Adrenal gland (tissue), 12 donors: ENCODE data around the gene PIM3. TPM values are rescaled to one million over a fixed set of nuclear protein-coding genes. Genes with fewer than 3 reads are reported as not detected.

ENCODE experiments used
- DNase-seq, 7 donors: peaks; one replicate each; pipeline ENCODE4 v3.0.0-alpha.2; 2019 to 2020
- H3K27ac ChIP-seq, 5 donors: fragments of 200-600 bp; sonication (generic) in 4 of 5; 1 replicate in 3 of 5; 2 replicates in 2 of 5; pipeline versions ENCODE4 v1.5.1 to v1.8.0; 2016 to 2020; ENCODE audit warnings: mild to moderate bottlenecking in 1 of 5
- H3K27me3 ChIP-seq: fragments of 200-600 bp; 2 replicates; pipeline ENCODE4 v1.8.0; 2021
- H3K36me3 ChIP-seq, 2 donors: fragments of 200-600 bp; replicated peaks in 1 of 2; 1 replicate in 1 of 2; 2 replicates in 1 of 2; pipeline versions ENCODE4 v1.5.1 to v1.8.0; 2018 to 2022
- H3K4me1 ChIP-seq, 2 donors: fragments of 200-600 bp; replicated peaks in 1 of 2; 1 replicate in 1 of 2; 2 replicates in 1 of 2; pipeline versions ENCODE4 v1.5.1 to v1.8.0; 2018 to 2021
- H3K4me3 ChIP-seq, 4 donors: fragments of 200-600 bp; sonication (generic) in 3 of 4; one replicate each; pipeline ENCODE4 v1.5.1; 2016 to 2018
- H3K9me3 ChIP-seq, 3 donors: fragments of 200-600 bp; sonication (generic) in 1 of 3; replicated peaks in 1 of 3; 1 replicate in 2 of 3; 2 replicates in 1 of 3; pipeline versions ENCODE4 v1.5.1 to v1.8.0; 2016 to 2021
- CTCF ChIP-seq, 6 experiments: fragments of 450-650 bp in 4 of 6; fragments of 200-600 bp in 2 of 6; sonication (generic) in 1 of 6; IDR thresholded peaks; 1 replicate in 5 of 6; 2 replicates in 1 of 6; pipeline versions ENCODE4 v1.5.1 to v1.8.0; 2016 to 2021; ENCODE audit warnings: antibody characterized with exemption in 6 of 6, mild to moderate bottlenecking in 2 of 6, moderate library complexity in 1 of 6
- POLR2A ChIP-seq, 2 donors: fragments of 450-650 bp; IDR thresholded peaks; one replicate each; pipeline ENCODE4 v1.6.1; 2017; ENCODE audit warnings: antibody characterized with exemption in 2 of 2, mild to moderate bottlenecking in 2 of 2, moderate library complexity in 1 of 2
- WGBS, 4 donors: extraction: QIAGEN DNeasy Blood & Tissue Kit in 2 of 4; methylation state at CpG; one replicate each; pipeline versions ENCODE4 v1.1.5 to v1.1.7; 2013 to 2017; 5-methylcytosine and 5-hydroxymethylcytosine counted together
- intact Hi-C, 2 donors: fragments of 100-400 bp; cut with DNase I; formaldehyde crosslinking; loops; one replicate each; pipeline versions ENCODE4 v1.14.1 to v1.15.0; 2022 to 2023
- polyA plus RNA-seq, 3 donors: library from polyadenylated mRNA; stranded (reverse); fragments of 200-250 nt in 2 of 3; fragments of 350-450 nt in 1 of 3; fragmentation: Illumina TruSeq in 1 of 3; extraction: RNeasy Lipid Tissue Mini Kit (QIAGEN cat#74804) in 1 of 3; gene quantifications; one replicate each; pipeline ENCODE4 v1.2.3, GENCODE V29; 2013 to 2014
- total RNA-seq, 9 donors: library from RNA; depleted of rRNA in 4 of 9; stranded (reverse); fragments of >200 nt in 4 of 9; fragments of 120-200 nt in 1 of 9; fragmentation: NEBNext Ultra II Directional in 1 of 9; extraction: Animal tissue kit (Norgen Biotek cat#: 25700) in 1 of 9; gene quantifications; one replicate each; pipeline versions ENCODE4 v1.1.0 to v1.2.4, GENCODE V29; 2013 to 2023
- donor health status: healthy with polysubstance abuse.
- donor health status: Bipolar disorder and iron deficiency.
- donor health status: DM: yes; HTN: yes; CAD: no.
- donor health status: DM: no; HTN: no; CAD: no.
- donor health status: DM: no; HTN: no; CAD: no.
- donor health status: DM: yes; HTN: yes; CAD: no.

Gene PIM3
- total and polyA plus RNA-seq, 12 donors = 7.2 to 99.2 (median 51.7) TPM

- TF ChIP-seq CTCF (IDR thresholded peaks at IDR 0.05) = no peak
- no peak for TF ChIP-seq POLR2A (IDR thresholded peaks at IDR 0.05)
- Histone ChIP-seq H3K9me3 (no peaks in the 10 kb centered on the region), H3K27me3 (no peaks in the 10 kb centered on the region), H3K36me3 (no peaks in the 10 kb centered on the region), H3K4me1 (peaks cover 22 to 38% of the 10 kb centered on the region in 2 donors), H3K27ac (peak overlapping the region in 4 of 5 donors; percentile 29 to 98 (median 76)), H3K4me3 (no peak overlapping the region)
- 80 to 92% (median 83%) methylated on average over 23 to 27 of the region's 27 CpGs for WGBS, 4 donors
- DNase-seq = peak in 5 of 7 donors; percentile 47 to 73 (median 50)
- intact Hi-C loops = loop anchor here in 1 of 2 donors (10.0 kb wide), 1 partner anchor 47 kb away; no protein-coding TSS in a partner anchor
These were observed 22.6 kb upstream of the PIM3 start for GRCh38 chr22:49937758-49938564.

- H3K36me3 ChIP-seq = no peaks in the 10 kb centered on the region
- H3K4me3 ChIP-seq = no peak overlapping the region
- peak overlapping the region in 3 of 5 donors; percentile 56 to 98 (median 95) for H3K27ac ChIP-seq
- peaks cover 19 to 31% of the 10 kb centered on the region in 2 donors for H3K4me1 ChIP-seq
- H3K27me3 ChIP-seq = no peaks in the 10 kb centered on the region
- no peaks in the 10 kb centered on the region for H3K9me3 ChIP-seq
- WGBS, 4 donors = 79 to 84% (median 82%) methylated on average over 15 to 19 of the region's 19 CpGs; no CpG with 5 or more reads in 1 of the 4 donors
- intact Hi-C loops = loop anchor here in 1 of 2 donors (10.0 kb wide), 1 partner anchor 46 kb away; no protein-coding TSS in a partner anchor
- TF ChIP-seq CTCF (IDR thresholded peaks at IDR 0.05) (no peak), POLR2A (IDR thresholded peaks at IDR 0.05) (no peak)
- DNase-seq = no peak
These were observed 21.9 kb upstream of the PIM3 start for GRCh38 chr22:49938565-49939136.

GRCh38 chr22:49941507-49942316 lies 18.9 kb upstream of the PIM3 start:
- WGBS, 4 donors = 92 to 97% (median 93%) methylated on average over 10 to 17 of the region's 17 CpGs
- H3K27ac ChIP-seq = no peak overlapping the region
- intact Hi-C loops = no loop called here
- no peak overlapping the region for H3K4me3 ChIP-seq
- H3K9me3 ChIP-seq = no peaks in the 10 kb centered on the region
- no peaks in the 10 kb centered on the region for H3K27me3 ChIP-seq
- no peaks in the 10 kb centered on the region for H3K36me3 ChIP-seq
- peaks cover 0 to 11% of the 10 kb centered on the region in 2 donors for H3K4me1 ChIP-seq
- DNase-seq = no peak
- TF ChIP-seq POLR2A (IDR thresholded peaks at IDR 0.05) (no peak), CTCF (IDR thresholded peaks at IDR 0.05) (no peak)
